Glomerular endothelial cell (primary cell): ENCODE measurements around the gene SPATA18. TPM values are rescaled to one million over a fixed set of nuclear protein-coding genes. Genes with fewer than 3 reads are reported as not detected.
"Not testable (repeated sequence)": the region's sequence is repeated elsewhere in the genome, so short reads cannot be mapped to it uniquely, and the experiment has no call there.

Source experiments
- DNase-seq: peaks from one replicate; pipeline ENCODE4 v3.0.0-alpha.2; 2011; ENCODE audit warnings: low read depth, low spot score; ENCODE audit errors: extremely low read depth
- total RNA-seq: library from RNA; depleted of rRNA; stranded (reverse); fragments of >200 nt; gene quantifications from 2 replicates; pipeline ENCODE4 v1.2.3, GENCODE V29; 2015

Gene SPATA18
- total RNA-seq, 1 donor from 2014 or later, result 12.3 TPM

DNA sequence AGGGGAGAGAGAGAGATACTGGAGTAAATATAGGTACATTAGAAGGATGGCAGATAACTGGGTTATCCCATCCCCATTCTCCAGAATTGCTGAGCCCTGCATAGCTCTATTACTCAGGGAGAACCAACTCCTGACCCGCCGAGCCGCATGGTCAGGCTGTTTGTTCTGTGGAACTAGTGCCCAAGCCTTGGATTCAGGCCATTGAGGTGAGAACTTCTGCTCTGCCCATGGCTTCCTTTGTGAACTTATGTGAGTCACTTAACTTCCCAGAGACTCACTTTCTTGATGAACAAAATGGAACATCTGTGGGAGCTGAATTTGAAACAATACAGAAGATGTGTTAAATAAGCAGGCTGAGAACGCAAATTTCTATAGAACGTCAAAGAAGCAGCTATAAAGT, 54.2 kb downstream of the SPATA18 start:
- DNase-seq, result no peak

DNA sequence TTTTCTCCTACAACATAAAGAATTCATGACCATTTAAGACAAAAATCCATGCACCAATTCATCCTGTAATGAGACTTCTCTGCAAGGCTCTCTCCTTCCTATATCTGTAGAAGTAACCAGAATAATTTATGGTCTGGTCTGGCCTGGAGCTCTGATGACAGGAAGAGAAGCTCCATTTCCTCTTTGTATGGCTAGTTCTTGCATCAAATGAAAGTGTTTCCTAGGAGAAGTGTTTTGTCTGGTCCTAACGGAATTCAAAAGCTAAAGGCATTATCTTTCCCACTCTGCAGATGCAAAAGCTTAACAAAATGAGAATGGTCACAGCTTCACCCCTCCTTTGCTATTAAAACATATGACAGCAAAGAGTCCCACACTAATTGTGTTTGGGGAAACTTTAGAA, 55.1 kb downstream of the SPATA18 start:
- no peak for DNase-seq

DNA sequence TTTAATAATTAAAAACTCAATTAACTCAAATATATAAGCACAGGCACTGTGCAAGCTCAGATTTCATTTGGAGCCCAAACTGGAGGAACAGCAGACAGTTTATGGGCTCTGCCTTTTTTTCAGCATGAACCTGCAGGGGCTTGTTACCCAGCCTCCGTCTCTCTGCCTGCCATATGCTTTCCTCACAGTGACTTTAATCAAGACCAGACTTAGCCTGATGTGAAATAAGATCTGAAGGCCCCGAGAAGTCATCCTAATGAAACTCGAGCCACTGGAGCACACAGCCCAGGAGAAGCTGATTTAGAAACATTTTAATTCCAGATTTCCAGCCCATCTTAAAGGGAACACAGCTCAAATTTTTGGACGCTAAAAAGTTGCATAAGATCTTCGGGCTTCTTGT, 55.6 kb downstream of the SPATA18 start:
- DNase-seq, result no peak

DNA sequence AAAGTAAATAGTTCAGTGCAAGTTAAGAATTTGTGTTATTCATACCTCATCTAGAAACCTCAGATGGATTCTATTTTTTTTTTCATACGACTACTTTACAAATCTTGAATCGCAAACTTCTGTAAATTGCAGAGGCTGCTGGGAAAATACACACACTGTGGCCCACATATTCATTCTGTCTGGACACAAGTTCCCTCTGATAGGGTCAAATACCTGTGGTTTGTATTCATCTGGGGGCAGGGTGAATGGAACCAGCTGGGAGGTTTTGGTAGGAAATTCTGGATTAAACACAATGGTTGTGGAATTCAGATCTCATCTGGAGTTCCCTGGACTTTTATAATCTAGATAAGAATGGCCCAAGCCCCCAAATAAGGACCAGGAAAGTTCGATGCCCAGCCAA, 56.2 kb downstream of the SPATA18 start:
- DNase-seq, result no peak

DNA sequence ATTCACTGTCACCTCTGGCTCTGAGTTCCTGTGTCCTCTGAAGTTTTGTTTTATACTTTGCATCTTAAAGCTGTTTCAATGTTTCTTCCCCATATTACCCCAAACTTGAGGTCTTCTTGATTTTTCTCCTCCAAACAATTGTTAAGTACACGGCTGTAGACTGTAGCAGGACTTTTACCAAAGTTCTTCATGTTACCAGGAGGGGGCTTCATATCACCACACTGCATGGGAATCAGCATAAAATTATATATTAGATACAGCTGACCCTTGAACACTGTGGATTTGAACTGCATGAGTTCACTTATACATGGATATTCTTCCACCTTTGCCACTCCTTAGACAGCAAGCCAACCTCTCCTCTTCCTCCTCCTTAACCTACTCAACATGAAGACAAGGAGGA, 56.6 kb downstream of the SPATA18 start:
- DNase-seq, result no peak

DNA sequence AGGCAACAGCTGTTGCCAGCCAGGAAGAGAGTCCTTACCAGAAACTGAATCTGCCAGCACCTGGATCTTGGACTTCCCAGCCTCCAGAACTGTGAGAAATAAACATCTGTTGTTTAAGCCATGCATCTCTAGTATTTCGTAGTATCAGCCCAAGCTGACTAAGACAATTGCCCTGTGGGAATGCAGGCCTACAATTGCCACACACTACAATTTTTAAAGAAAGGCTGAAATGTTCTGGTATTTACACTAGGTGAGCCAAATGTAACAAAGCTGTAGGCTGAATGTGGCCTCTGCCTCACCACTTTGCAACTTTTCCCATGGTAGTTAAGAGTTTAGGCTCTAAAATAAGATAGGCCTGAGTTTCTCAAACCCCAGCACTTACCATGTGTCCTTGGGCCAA, 59.1 kb downstream of the SPATA18 start:
- DNase-seq, result no peak

DNA sequence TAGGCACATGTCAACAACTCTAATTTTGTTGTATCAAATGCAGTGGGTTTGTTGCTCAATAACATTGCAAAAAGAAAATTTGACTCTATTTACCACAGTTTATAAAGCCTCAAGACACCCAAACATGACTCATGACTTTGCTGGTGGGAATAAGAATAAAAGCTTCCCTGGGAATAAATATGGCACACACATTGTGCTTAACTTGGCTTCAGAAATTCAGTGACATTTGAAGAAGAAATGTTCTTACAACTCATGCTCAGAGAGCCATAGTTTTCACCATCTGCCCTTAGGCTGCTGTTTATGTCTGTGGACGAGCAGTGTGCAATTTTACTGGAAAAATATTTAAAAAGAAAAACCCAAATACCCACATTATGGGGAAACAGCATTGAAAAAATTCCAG, 60.9 kb downstream of the SPATA18 start:
- DNase-seq, result no peak

DNA sequence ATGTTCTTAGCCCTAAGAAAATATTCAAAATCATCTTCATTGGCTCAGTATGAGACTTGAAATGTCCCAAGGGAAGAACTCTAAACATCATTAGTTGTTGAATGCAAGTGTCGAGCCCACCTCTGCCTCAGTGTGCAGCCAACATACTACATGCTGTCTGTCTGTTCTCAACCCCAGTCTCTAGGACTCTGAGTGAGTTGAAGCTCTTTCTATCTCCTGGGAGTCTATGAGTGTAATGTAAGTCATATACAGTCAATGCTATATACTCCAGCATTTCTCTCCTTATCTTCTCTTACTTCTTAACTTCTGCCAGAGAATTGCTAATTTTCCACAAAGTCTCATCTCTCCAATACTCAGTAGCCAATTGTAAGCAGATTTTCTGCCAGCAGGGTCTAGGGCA, 61.3 kb downstream of the SPATA18 start:
- DNase-seq, result no peak

DNA sequence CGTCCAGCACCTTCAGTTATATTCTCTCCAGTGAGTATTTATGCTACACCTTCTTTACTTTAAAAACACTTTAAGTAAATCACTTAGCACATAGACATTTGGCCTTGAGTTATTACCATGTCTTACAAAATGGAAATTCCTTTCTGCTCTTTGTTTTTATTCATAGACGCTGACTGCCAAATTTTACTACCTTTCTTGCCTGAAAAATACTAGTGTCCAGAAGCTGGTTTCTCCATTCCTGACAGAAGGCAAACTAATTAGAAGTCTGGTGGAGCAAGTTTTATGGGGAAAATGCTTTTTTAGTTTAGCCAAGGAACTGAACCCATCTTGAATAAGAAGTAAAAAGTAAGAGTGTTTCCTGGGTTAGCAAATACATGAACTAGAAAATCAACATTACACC, 65.5 kb downstream of the SPATA18 start:
- DNase-seq, result no peak

DNA sequence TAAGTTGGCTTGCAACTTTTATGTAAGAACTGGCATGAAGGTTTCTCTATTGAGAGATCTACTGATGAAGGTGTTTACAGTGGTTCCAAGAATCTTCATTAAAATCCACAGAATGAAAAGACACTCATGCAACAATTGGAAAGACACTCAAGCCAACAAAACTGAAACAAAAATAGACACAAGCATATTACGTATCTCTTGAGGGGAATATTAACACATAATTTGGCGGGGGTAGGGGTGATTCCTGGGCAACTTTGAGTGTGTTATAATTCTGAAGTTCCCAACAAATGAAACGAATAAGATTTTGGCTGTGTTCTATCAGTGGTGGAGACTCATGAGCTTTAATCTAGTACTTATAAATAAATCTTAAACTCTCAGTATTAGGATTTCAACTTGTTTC, 75.1 kb downstream of the SPATA18 start:
- no peak for DNase-seq

DNA sequence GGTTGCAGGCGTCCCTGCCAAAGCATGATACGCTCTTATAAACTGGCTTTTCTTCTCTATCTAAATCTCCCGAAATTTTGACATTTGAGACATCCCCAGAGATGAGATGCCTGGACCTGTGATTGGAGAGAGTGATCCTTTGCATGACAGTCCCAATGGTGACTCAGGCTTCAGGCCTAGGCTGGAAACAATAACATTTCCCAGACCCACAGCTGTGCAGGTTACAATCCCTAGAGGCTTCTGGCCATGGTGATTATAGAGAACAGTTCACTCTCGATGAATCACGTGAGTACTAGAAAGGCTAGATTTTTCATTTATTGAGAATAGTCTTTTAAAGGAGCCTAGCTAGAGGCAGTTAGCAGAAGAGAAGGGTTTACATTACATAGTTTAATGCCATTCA, 75.9 kb downstream of the SPATA18 start:
- DNase-seq, result no peak

DNA sequence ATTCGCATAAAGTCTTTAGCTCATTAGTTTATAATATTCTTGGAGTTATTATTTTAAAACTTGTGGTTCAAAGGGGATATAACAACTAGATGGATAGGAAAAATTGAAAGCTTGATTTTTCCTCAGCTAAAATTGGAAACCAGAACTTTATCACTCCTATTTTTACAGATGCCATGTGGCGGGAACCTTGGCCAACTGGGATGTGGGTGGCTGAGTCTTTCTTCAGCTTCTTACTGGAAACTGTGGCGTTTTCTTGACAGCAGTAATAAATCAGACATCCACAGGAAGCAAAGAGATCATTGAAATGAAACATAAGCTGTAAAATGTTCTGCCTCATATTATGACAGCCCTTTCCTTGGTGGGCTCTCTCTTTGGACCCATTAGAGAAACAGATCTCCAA, 84.1 kb downstream of the SPATA18 start:
- DNase-seq, result no peak

DNA sequence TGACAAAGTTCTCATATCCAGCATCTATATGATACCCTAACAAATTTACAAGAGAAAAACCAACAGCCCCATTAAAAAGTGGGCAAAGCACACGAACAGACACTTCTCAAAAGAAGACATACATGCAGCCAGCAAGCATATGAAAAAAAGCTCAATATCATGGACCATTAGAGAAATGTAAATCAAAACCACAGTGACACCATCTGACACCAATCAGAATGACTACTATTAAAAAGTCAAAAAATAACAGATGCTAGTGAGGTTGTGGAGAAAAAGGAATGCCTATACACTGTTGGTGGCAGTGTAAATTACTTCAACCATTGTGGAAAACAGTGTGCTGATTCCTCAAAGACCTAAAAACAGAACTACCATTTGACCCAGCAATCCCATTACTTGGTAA, 86.0 kb downstream of the SPATA18 start:
- DNase-seq, result not testable (repeated sequence)

DNA sequence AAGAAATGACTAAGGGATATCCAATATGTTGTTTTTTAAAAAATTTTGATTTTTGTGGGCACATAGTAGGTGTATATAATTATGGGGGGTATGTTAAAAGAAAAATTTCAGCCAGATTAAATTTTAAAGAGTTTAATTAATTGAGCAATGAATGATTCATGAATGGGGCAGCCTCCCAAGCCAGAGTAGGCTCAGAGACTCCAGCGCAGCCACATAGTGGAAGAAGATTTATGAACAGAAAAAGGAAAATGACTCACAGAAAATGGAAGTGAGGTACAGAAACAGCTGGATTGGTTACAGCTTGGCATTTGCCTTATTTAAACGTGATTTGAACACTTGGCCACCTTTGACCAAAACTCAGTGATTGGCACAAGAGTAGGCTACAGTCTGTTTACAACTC, 91.7 kb downstream of the SPATA18 start:
- DNase-seq, result no peak

DNA sequence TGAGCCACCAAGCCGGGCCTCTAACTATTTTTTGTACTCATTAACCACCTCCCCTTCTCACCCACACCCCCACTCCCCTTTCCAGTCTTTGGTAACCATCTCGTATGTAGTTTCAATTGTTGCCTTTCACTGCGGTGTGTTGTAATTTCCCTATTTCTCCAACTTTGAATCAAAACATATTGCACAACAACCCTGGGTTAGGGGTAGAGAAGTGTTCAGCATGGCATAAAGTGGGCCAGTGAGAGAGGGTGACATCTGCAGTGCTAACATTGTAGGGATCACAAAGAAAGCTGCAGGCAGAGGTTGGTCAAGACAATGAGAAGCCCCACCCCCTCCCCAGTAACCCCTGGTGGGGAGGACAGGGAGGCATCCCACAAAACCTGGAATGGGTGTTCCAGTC, 92.7 kb downstream of the SPATA18 start:
- DNase-seq, result no peak

DNA sequence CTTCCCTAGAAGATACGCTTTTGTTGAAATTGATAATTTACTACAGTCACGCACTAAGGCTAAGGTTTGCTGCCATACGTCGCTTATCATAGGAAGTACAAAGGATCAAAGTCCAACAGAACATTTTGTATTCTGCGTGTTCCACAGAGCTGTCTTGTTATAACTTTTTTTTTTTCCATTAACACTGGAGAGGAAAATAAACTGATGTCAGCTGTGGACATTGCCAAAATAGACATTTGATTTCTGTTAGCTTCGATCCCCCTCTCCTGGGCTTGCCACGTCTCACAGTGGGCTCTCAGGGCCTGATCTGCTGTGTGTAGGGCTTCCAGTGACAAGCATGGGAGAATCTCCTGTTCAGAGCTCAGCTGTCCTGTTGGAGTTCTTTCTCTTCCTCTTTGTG, 93.3 kb downstream of the SPATA18 start:
- no peak for DNase-seq

Other genes starting within 250 kb of the SPATA18 start
- 24.8 and 30.3 TPM in 2 replicates for gene DCUN1D4, start 208.2 kb upstream of the SPATA18 start, total RNA-seq
- gene LRRC66, start 30.9 kb upstream of the SPATA18 start, total RNA-seq, result 0.10 and 0.58 TPM in 2 replicates
- 36.3 and 48.3 TPM in 2 replicates for gene SGCB, start 13.0 kb upstream of the SPATA18 start, total RNA-seq